ENCODE data around the gene PKNOX2. TPM values are rescaled to one million over a fixed set of nuclear protein-coding genes. Genes with fewer than 3 reads are reported as not detected.

Gene PKNOX2
- total RNA-seq, 1 donor from 2014 or later, result not detected

DNA sequence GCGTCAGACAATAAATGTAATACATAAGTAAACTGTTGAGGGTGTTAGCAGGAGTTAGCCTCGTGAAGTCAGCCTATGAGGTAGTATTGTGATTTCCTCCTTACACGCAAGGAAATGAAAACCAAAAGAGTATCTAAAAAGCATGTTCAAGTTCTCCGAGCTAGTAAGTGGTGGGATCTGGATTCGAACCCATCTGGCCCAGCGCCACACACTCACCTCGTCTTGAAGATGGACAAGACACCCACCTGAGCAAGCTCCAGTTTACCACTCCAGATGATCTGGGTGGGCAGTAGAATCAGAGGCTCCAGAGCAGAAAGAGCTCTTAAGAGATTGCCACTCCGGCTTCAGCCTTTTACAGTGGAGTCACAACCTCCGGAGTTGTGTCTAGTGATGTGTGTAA, 140.3 kb downstream of the PKNOX2 start:
- no peaks in the 10 kb centered on the region for H3K36me3 Mint-ChIP-seq (ENCODE audit: low read depth)
- H3K4me3 Mint-ChIP-seq, result no peak overlapping the region
- ATAC-seq (ENCODE audit: low read depth) (no peak), DNase-seq (no peak)
- H3K4me1 Mint-ChIP-seq, result no peaks in the 10 kb centered on the region
- H3K9me3 Mint-ChIP-seq, result no peaks in the 10 kb centered on the region
- H3K27ac Mint-ChIP-seq, result no peak overlapping the region
- intact Hi-C loops (cut with micrococcal nuclease), result no loop called here
- TF ChIP-seq, protein P1, sequence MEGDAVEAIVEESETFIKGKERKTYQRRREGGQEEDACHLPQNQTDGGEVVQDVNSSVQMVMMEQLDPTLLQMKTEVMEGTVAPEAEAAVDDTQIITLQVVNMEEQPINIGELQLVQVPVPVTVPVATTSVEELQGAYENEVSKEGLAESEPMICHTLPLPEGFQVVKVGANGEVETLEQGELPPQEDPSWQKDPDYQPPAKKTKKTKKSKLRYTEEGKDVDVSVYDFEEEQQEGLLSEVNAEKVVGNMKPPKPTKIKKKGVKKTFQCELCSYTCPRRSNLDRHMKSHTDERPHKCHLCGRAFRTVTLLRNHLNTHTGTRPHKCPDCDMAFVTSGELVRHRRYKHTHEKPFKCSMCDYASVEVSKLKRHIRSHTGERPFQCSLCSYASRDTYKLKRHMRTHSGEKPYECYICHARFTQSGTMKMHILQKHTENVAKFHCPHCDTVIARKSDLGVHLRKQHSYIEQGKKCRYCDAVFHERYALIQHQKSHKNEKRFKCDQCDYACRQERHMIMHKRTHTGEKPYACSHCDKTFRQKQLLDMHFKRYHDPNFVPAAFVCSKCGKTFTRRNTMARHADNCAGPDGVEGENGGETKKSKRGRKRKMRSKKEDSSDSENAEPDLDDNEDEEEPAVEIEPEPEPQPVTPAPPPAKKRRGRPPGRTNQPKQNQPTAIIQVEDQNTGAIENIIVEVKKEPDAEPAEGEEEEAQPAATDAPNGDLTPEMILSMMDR (IDR thresholded peaks at IDR 0.05), result no peak
- ChIA-PET CTCF (no interaction called here), POLR2A (no interaction called here)
- peaks cover 5% of the 10 kb centered on the region for H3K27me3 Mint-ChIP-seq

- Mint-ChIP-seq H3K27ac (no peak overlapping the region), H3K4me1 (no peaks in the 10 kb centered on the region), H3K36me3 (ENCODE audit: low read depth) (no peaks in the 10 kb centered on the region), H3K27me3 (peaks cover 5% of the 10 kb centered on the region), H3K9me3 (no peaks in the 10 kb centered on the region), H3K4me3 (no peak overlapping the region)
- intact Hi-C loops (cut with micrococcal nuclease), result no loop called here
- POLR2A ChIA-PET, result no interaction called here
- DNase-seq (no peak), ATAC-seq (ENCODE audit: low read depth) (no peak)
- TF ChIP-seq, protein P1 (IDR thresholded peaks at IDR 0.05), result no peak
- CTCF ChIA-PET, result no interaction called here
These were observed 140.8 kb downstream of the PKNOX2 start for GRCh38 chr11:125305345-125305744.

GRCh38 chr11:125306476-125306875, 141.9 kb downstream of the PKNOX2 start:
- Mint-ChIP-seq H3K4me1 (no peaks in the 10 kb centered on the region), H3K27ac (no peak overlapping the region), H3K9me3 (no peaks in the 10 kb centered on the region), H3K4me3 (no peak overlapping the region), H3K27me3 (peaks cover 5% of the 10 kb centered on the region), H3K36me3 (ENCODE audit: low read depth) (no peaks in the 10 kb centered on the region)
- ATAC-seq (ENCODE audit: low read depth), result no peak
- TF ChIP-seq, protein P1 (IDR thresholded peaks at IDR 0.05), result no peak
- DNase-seq, result no peak
- intact Hi-C loops (cut with micrococcal nuclease), result no loop called here
- ChIA-PET CTCF (no interaction called here), POLR2A (no interaction called here)

DNA sequence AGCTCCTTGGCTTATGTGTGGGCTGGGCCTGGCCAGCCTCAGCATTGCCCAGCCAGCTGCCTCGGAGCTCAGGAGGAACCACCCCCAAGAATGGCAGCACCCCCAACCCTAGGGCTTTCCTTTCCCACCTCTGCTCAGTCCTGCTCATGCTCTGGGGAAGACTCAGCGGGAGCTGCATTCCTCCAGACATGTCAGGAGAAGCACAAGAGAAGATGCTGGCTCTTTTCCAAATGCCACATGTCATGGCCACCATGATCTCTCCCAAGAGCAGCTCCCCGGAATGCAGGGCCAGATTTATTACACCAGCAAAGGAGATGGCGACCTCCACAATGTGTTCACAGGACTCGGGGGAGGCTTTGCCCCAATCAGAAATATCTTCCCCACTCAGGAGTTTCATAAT, 143.7 kb downstream of the PKNOX2 start:
- no peak for ATAC-seq (ENCODE audit: low read depth)
- ChIA-PET CTCF (no interaction called here), POLR2A (no interaction called here)
- H3K36me3 Mint-ChIP-seq (ENCODE audit: low read depth), result no peaks in the 10 kb centered on the region
- no peak overlapping the region for H3K27ac Mint-ChIP-seq
- H3K4me3 Mint-ChIP-seq, result no peak overlapping the region
- intact Hi-C loops (cut with micrococcal nuclease), result no loop called here
- no peak for DNase-seq
- TF ChIP-seq, protein P1 (IDR thresholded peaks at IDR 0.05), result no peak
- H3K9me3 Mint-ChIP-seq, result no peaks in the 10 kb centered on the region
- H3K27me3 Mint-ChIP-seq, result peaks cover 8% of the 10 kb centered on the region
- H3K4me1 Mint-ChIP-seq, result no peaks in the 10 kb centered on the region

DNA sequence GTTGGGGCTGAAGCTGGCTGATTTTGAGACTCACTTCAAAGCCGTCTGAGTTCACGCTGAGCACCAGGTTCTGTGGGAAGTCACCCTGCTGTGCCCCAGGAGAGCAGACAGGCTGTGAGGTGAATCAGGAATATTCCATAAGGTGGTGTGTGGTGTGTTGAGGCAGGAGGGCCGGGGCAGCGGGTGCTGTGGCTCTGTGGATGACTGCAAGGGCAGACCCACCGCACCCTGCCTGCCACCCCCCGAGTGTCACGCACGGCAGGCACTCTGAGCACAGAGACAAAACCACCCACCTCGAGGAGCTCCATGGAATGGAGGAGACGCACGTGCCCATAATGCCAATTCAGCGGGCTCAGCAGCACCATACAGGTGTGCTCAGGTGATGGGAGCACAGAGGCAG, 147.8 kb downstream of the PKNOX2 start:
- Mint-ChIP-seq H3K27me3 (peaks cover 9% of the 10 kb centered on the region), H3K9me3 (no peaks in the 10 kb centered on the region), H3K27ac (no peak overlapping the region), H3K36me3 (ENCODE audit: low read depth) (no peaks in the 10 kb centered on the region), H3K4me3 (no peak overlapping the region), H3K4me1 (no peaks in the 10 kb centered on the region)
- ATAC-seq (ENCODE audit: low read depth), result no peak
- intact Hi-C loops (cut with micrococcal nuclease), result no loop called here
- TF ChIP-seq, protein P1 (IDR thresholded peaks at IDR 0.05), result no peak
- no peak for DNase-seq
- POLR2A ChIA-PET, result no interaction called here
- CTCF ChIA-PET, result no interaction called here
